Memory B cell (primary cell): ENCODE measurements around the gene ST3GAL3.

Source experiments
- ATAC-seq: fragments of 150-1000 bp; cut with Tn5 transposase; 2 replicates; pipeline ENCODE4 v1.10.0; 2021; ENCODE audit warnings: low read depth, mild to moderate bottlenecking, moderate library complexity
- DNase-seq, 2 donors: peaks; one replicate each; pipeline ENCODE4 v3.0.0; 2022; ENCODE audit warnings: low spot score in 2 of 2
- H3K27ac Mint-ChIP-seq: one replicate; pipeline ENCODE4 v1.8.0; 2022; ENCODE audit warnings: mild to moderate bottlenecking, moderate library complexity, mixed read lengths
- H3K27me3 Mint-ChIP-seq: one replicate; pipeline ENCODE4 v1.8.0; 2022; ENCODE audit warnings: mixed read lengths
- H3K36me3 Mint-ChIP-seq: one replicate; pipeline ENCODE4 v1.8.0; 2022; ENCODE audit warnings: mild to moderate bottlenecking, mixed read lengths
- H3K4me1 Mint-ChIP-seq: one replicate; pipeline ENCODE4 v1.8.0; 2022; ENCODE audit warnings: mixed read lengths
- H3K4me3 Mint-ChIP-seq: one replicate; pipeline ENCODE4 v1.8.0; 2022; ENCODE audit warnings: mild to moderate bottlenecking, moderate library complexity, mixed read lengths
- H3K9me3 Mint-ChIP-seq: one replicate; pipeline ENCODE4 v1.8.0; 2022; ENCODE audit warnings: mixed read lengths

The ST3GAL3 gene

DNA sequence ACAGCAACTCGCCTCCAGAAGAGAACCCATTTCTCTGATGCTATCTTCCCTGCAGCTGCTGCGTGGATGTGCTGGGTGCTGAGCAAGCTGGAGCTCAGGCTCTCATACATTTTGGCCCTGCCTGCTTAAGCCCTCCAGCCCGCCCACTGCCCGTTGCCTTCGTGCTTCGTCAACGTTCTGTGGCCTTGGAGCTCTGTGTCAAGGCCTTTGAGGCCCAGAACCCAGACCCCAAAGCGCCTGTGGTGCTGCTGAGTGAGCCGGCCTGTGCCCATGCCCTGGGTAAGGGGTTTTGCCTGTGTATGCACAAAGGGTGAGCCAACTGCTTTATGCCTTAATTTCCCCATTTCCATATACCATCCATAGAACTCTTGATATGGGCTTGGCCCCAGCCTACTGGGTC lies 263.6 kb downstream of the ST3GAL3 start:
- Mint-ChIP-seq H3K4me1 (peaks cover 27% of the 10 kb centered on the region), H3K27ac (no peak overlapping the region), H3K9me3 (no peaks in the 10 kb centered on the region), H3K4me3 (peak overlapping the region; percentile 96), H3K36me3 (no peaks in the 10 kb centered on the region), H3K27me3 (no peaks in the 10 kb centered on the region)
- DNase-seq (no peak), ATAC-seq (no peak)

- peak overlapping the region; percentile 96 for H3K4me3 Mint-ChIP-seq
- H3K36me3 Mint-ChIP-seq = peaks cover 3% of the 10 kb centered on the region
- no peak overlapping the region for H3K27ac Mint-ChIP-seq
- H3K27me3 Mint-ChIP-seq = no peaks in the 10 kb centered on the region
- ATAC-seq = no peak
- DNase-seq = no peak
- H3K9me3 Mint-ChIP-seq = no peaks in the 10 kb centered on the region
- peaks cover 31% of the 10 kb centered on the region for H3K4me1 Mint-ChIP-seq
Measured at GRCh38 chr1:43971336-43971980, 264.1 kb downstream of the ST3GAL3 start.

GRCh38 chr1:43973981-43974442 lies 266.7 kb downstream of the ST3GAL3 start:
- peak overlapping the region; percentile 96 for H3K4me3 Mint-ChIP-seq
- H3K27me3 Mint-ChIP-seq = no peaks in the 10 kb centered on the region
- no peaks in the 10 kb centered on the region for H3K9me3 Mint-ChIP-seq

GRCh38 chr1:43974443-43975248 lies 267.3 kb downstream of the ST3GAL3 start, which contains the start of gene ATP6V0B:
Gene ATP6V0B, plus strand, starts transcription at chr1:43974960. Its CDS starts 81 bp downstream, at chr1:43975041.
- no peaks in the 10 kb centered on the region for H3K27me3 Mint-ChIP-seq
- H3K27ac Mint-ChIP-seq = peak within 1 kb of the TSS; percentile 91
- H3K4me3 Mint-ChIP-seq = peak within 1 kb of the TSS; percentile 96
- ATAC-seq (peak; percentile 76), DNase-seq (peak; percentile 85 to 86)
- H3K36me3 Mint-ChIP-seq = peaks cover 19% of the 10 kb centered on the region
- no peaks in the 10 kb centered on the region for H3K9me3 Mint-ChIP-seq
- peaks cover 48% of the 10 kb centered on the region for H3K4me1 Mint-ChIP-seq

More at GRCh38 chr1:43973981-43974442, 266.7 kb downstream of the ST3GAL3 start:
- no peak for ATAC-seq
- peaks cover 53% of the 10 kb centered on the region for H3K4me1 Mint-ChIP-seq
- peak overlapping the region; percentile 91 for H3K27ac Mint-ChIP-seq
- no peak for DNase-seq
- H3K36me3 Mint-ChIP-seq = peaks cover 19% of the 10 kb centered on the region

GRCh38 chr1:43975249-43975961 lies 268.1 kb downstream of the ST3GAL3 start:
- peaks cover 47% of the 10 kb centered on the region for H3K4me1 Mint-ChIP-seq
- no peaks in the 10 kb centered on the region for H3K9me3 Mint-ChIP-seq
- H3K4me3 Mint-ChIP-seq = peak overlapping the region; percentile 96
- peak overlapping the region; percentile 91 for H3K27ac Mint-ChIP-seq
- H3K27me3 Mint-ChIP-seq = no peaks in the 10 kb centered on the region
- ATAC-seq (peak; percentile 23), DNase-seq (no peak)
- peaks cover 19% of the 10 kb centered on the region for H3K36me3 Mint-ChIP-seq

GRCh38 chr1:43976045-43976444 lies 268.7 kb downstream of the ST3GAL3 start:
- H3K27me3 Mint-ChIP-seq = no peaks in the 10 kb centered on the region
- peaks cover 46% of the 10 kb centered on the region for H3K4me1 Mint-ChIP-seq
- H3K4me3 Mint-ChIP-seq = peak overlapping the region; percentile 96
- ATAC-seq = no peak
- DNase-seq = no peak
- H3K9me3 Mint-ChIP-seq = no peaks in the 10 kb centered on the region
- peak overlapping the region; percentile 91 for H3K27ac Mint-ChIP-seq
- H3K36me3 Mint-ChIP-seq = peaks cover 19% of the 10 kb centered on the region

GRCh38 chr1:43976890-43977289 lies 269.6 kb downstream of the ST3GAL3 start:
- peak overlapping the region; percentile 6 for H3K4me3 Mint-ChIP-seq
- peak overlapping the region; percentile 19 for H3K27ac Mint-ChIP-seq
- no peaks in the 10 kb centered on the region for H3K9me3 Mint-ChIP-seq
- no peak for ATAC-seq
- DNase-seq = no peak
- H3K36me3 Mint-ChIP-seq = peaks cover 19% of the 10 kb centered on the region
- peaks cover 46% of the 10 kb centered on the region for H3K4me1 Mint-ChIP-seq
- no peaks in the 10 kb centered on the region for H3K27me3 Mint-ChIP-seq

DNA sequence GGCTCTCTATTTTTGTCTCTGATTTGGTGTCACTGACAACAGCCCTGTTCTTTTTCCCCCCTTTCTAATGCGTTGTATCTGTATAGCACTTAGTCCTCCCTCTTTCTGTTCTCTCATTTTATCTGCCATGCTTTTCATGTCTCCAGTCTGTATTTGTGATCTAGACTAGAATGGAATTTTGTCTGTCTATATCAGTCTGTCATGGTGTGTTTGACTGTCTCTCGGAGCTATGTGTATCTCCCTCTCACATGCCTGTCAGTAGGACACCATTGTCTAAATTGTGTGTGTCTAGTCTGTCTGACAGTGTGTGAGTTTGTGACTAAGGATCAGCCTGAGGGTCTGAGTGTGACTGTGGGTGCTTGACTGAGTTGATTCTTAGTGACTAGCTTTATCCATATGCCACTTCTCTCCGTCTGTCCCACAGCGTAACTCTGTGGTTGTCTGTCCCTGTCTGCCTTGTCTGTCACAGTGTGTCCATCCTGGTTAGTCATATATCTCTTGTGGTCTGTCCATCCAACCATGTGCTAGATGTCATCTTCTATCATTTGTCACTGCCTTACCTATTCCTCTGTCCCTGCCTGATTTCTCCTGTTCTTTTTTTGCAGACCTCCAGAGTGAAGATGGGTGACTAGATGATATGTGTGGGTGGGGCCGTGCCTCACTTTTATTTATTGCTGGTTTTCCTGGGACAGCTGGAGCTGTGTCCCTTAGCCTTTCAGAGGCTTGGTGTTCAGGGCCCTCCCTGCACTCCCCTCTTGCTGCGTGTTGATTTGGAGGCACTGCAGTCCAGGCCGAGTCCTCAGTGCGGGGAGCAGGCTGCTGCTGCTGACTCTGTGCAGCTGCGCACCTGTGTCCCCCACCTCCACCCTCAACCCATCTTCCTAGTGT lies 270.3 kb downstream of the ST3GAL3 start:
- no peaks in the 10 kb centered on the region for H3K27me3 Mint-ChIP-seq
- DNase-seq = no peak
- peaks cover 46% of the 10 kb centered on the region for H3K4me1 Mint-ChIP-seq
- peaks cover 19% of the 10 kb centered on the region for H3K36me3 Mint-ChIP-seq
- ATAC-seq = no peak
- H3K27ac Mint-ChIP-seq = peak overlapping the region; percentile 19
- no peaks in the 10 kb centered on the region for H3K9me3 Mint-ChIP-seq
- peak overlapping the region; percentile 40 for H3K4me3 Mint-ChIP-seq

DNA sequence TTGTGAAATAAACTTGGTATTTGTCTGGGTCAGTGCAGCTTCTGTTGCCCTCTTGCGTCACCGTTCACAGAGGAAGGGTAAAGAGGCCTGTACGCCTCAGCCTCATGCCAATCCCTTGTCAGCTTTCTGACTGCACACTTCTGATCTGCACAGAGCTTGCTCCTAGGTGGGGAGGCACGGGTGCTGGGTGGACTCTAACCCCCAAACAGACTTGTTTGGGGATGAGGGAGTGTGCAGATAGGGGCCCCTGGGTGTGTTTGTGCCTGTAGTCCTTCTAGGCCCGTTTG lies 270.9 kb downstream of the ST3GAL3 start:
- H3K27ac Mint-ChIP-seq = no peak overlapping the region
- no peaks in the 10 kb centered on the region for H3K9me3 Mint-ChIP-seq
- H3K36me3 Mint-ChIP-seq = peaks cover 19% of the 10 kb centered on the region

GRCh38 chr1:43978551-43979260 lies 271.4 kb downstream of the ST3GAL3 start, which contains the start of gene B4GALT2:
Gene B4GALT2, plus strand, starts transcription at chr1:43979210. Its CDS starts 1,951 bp downstream, at chr1:43981161.
- H3K27me3 Mint-ChIP-seq = no peaks in the 10 kb centered on the region
- H3K27ac Mint-ChIP-seq = no peak within 1 kb of the TSS
- H3K36me3 Mint-ChIP-seq = peaks cover 19% of the 10 kb centered on the region
- peak within 1 kb of the TSS; percentile 85 for H3K4me3 Mint-ChIP-seq
- H3K9me3 Mint-ChIP-seq = no peaks in the 10 kb centered on the region
- peaks cover 44% of the 10 kb centered on the region for H3K4me1 Mint-ChIP-seq
- ATAC-seq = peak; percentile 13
- DNase-seq = no peak

More for the DNA sequence above, 270.9 kb downstream of the ST3GAL3 start:
- Mint-ChIP-seq H3K4me1 (peaks cover 46% of the 10 kb centered on the region), H3K4me3 (peak overlapping the region; percentile 70), H3K27me3 (no peaks in the 10 kb centered on the region)
- ATAC-seq (no peak), DNase-seq (no peak)

DNA sequence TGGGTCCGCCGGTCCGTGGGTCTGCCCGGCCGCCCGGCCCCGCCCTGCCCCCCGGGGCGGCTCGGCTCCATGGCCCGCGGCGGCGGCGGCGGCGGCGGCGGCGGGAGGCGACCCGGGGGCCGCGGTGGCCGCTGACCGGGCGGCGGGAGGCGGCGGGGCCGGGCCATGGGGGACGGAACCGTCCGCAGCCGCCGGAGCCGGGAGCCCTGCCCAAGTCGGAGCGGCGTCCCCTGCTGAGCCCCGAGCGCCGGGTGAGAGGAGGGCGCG lies 271.9 kb downstream of the ST3GAL3 start:
- Mint-ChIP-seq H3K4me3 (no peak overlapping the region), H3K9me3 (no peaks in the 10 kb centered on the region), H3K27me3 (no peaks in the 10 kb centered on the region), H3K27ac (no peak overlapping the region), H3K36me3 (peaks cover 19% of the 10 kb centered on the region), H3K4me1 (peaks cover 39% of the 10 kb centered on the region)
- ATAC-seq (no peak), DNase-seq (no peak)

GRCh38 chr1:43979528-43980254 lies 272.4 kb downstream of the ST3GAL3 start:
- ATAC-seq (no peak), DNase-seq (no peak)
- no peaks in the 10 kb centered on the region for H3K27me3 Mint-ChIP-seq
- peaks cover 19% of the 10 kb centered on the region for H3K36me3 Mint-ChIP-seq
- peaks cover 37% of the 10 kb centered on the region for H3K4me1 Mint-ChIP-seq
- H3K9me3 Mint-ChIP-seq = no peaks in the 10 kb centered on the region
- peak overlapping the region; percentile 85 for H3K4me3 Mint-ChIP-seq
- H3K27ac Mint-ChIP-seq = no peak overlapping the region
